T-helper 2 cell treated with Interferon-gamma antibody and Interleukin-4, amounts not matched to agents 5 μg/mL and 100 μg/mL, for 36 hours (primary cell): ENCODE data around the gene STK10.

ENCODE experiments used
- DNase-seq: peaks from one replicate; pipeline ENCODE4 v3.0.0; 2021; ENCODE audit warnings: low spot score
- H3K27ac Mint-ChIP-seq: one replicate; pipeline ENCODE4 v1.8.0; 2021; ENCODE audit warnings: mild to moderate bottlenecking, mixed read lengths
- H3K27me3 Mint-ChIP-seq: one replicate; pipeline ENCODE4 v1.8.0; 2021; ENCODE audit warnings: low read depth, mixed read lengths
- H3K36me3 Mint-ChIP-seq: one replicate; pipeline ENCODE4 v1.8.0; 2021; ENCODE audit warnings: low read depth, mixed read lengths
- H3K4me1 Mint-ChIP-seq: one replicate; pipeline ENCODE4 v1.8.0; 2021; ENCODE audit warnings: low read depth, mixed read lengths
- H3K4me3 Mint-ChIP-seq: one replicate; pipeline ENCODE4 v1.8.0; 2022; ENCODE audit warnings: mild to moderate bottlenecking, moderate library complexity, mixed read lengths
- H3K9me3 Mint-ChIP-seq: one replicate; pipeline ENCODE4 v1.8.0; 2021; ENCODE audit warnings: mixed read lengths

STK10 gene

GRCh38 chr5:172096207-172096940, 91.7 kb downstream of the STK10 start:
- Mint-ChIP-seq H3K27me3 (no peaks in the 10 kb centered on the region), H3K4me3 (no peak overlapping the region), H3K27ac (peak overlapping the region; percentile 55), H3K36me3 (peaks cover 57% of the 10 kb centered on the region), H3K4me1 (peaks cover 4% of the 10 kb centered on the region), H3K9me3 (no peaks in the 10 kb centered on the region)
- no peak for DNase-seq

GRCh38 chr5:172095368-172096206, 92.4 kb downstream of the STK10 start:
- Mint-ChIP-seq H3K4me3 (no peak overlapping the region), H3K9me3 (no peaks in the 10 kb centered on the region), H3K27ac (no peak overlapping the region), H3K4me1 (peaks cover 3% of the 10 kb centered on the region), H3K27me3 (no peaks in the 10 kb centered on the region), H3K36me3 (peaks cover 57% of the 10 kb centered on the region)
- no peak for DNase-seq

- H3K36me3 Mint-ChIP-seq = peaks cover 62% of the 10 kb centered on the region
- no peaks in the 10 kb centered on the region for H3K27me3 Mint-ChIP-seq
- H3K27ac Mint-ChIP-seq = no peak overlapping the region
- peaks cover 3% of the 10 kb centered on the region for H3K4me1 Mint-ChIP-seq
- H3K9me3 Mint-ChIP-seq = no peaks in the 10 kb centered on the region
- DNase-seq = no peak
- no peak overlapping the region for H3K4me3 Mint-ChIP-seq
Measured at GRCh38 chr5:172093965-172094364, 94.1 kb downstream of the STK10 start.

- no peak overlapping the region for H3K27ac Mint-ChIP-seq
- no peaks in the 10 kb centered on the region for H3K27me3 Mint-ChIP-seq
- no peak overlapping the region for H3K4me3 Mint-ChIP-seq
- DNase-seq = no peak
- no peaks in the 10 kb centered on the region for H3K9me3 Mint-ChIP-seq
- H3K36me3 Mint-ChIP-seq = peaks cover 61% of the 10 kb centered on the region
- H3K4me1 Mint-ChIP-seq = no peaks in the 10 kb centered on the region
Measured at GRCh38 chr5:172093559-172093958, 94.5 kb downstream of the STK10 start.

GRCh38 chr5:172091956-172092732, 95.9 kb downstream of the STK10 start:
- Mint-ChIP-seq H3K27me3 (no peaks in the 10 kb centered on the region), H3K4me1 (no peaks in the 10 kb centered on the region), H3K9me3 (no peaks in the 10 kb centered on the region), H3K36me3 (peaks cover 47% of the 10 kb centered on the region), H3K27ac (no peak overlapping the region), H3K4me3 (no peak overlapping the region)
- DNase-seq = no peak

GRCh38 chr5:172090976-172091547, 97.0 kb downstream of the STK10 start:
- Mint-ChIP-seq H3K27me3 (no peaks in the 10 kb centered on the region), H3K4me3 (no peak overlapping the region), H3K27ac (no peak overlapping the region), H3K4me1 (no peaks in the 10 kb centered on the region), H3K36me3 (peaks cover 40% of the 10 kb centered on the region), H3K9me3 (no peaks in the 10 kb centered on the region)
- no peak for DNase-seq

- no peaks in the 10 kb centered on the region for H3K9me3 Mint-ChIP-seq
- peak overlapping the region; percentile 33 for H3K27ac Mint-ChIP-seq
- H3K36me3 Mint-ChIP-seq = peaks cover 30% of the 10 kb centered on the region
- no peak for DNase-seq
- H3K4me1 Mint-ChIP-seq = no peaks in the 10 kb centered on the region
- H3K27me3 Mint-ChIP-seq = no peaks in the 10 kb centered on the region
- no peak overlapping the region for H3K4me3 Mint-ChIP-seq
Measured at GRCh38 chr5:172089298-172090117, 98.5 kb downstream of the STK10 start.

DNA sequence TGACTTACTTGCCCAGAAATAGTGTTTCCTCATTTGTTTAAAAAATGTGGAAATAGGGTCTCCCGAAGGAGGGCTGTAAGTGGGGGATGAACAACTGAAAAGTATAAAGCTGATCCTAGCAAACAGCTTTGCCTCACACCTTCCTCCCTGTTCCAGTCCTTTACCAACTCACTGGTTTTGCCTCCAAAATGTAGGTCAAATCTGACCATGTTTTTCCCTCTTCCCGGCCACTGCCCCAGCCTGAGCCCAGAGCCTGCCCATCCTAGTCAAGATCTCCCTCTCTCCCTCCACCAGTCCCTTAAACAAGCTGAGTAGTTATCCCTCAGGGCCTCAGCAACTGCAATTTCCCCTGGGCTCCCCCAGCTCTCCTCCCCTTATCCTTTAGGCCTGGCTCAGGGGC, 99.2 kb downstream of the STK10 start:
- Mint-ChIP-seq H3K27me3 (no peaks in the 10 kb centered on the region), H3K4me3 (no peak overlapping the region), H3K9me3 (no peaks in the 10 kb centered on the region), H3K4me1 (no peaks in the 10 kb centered on the region), H3K36me3 (peaks cover 32% of the 10 kb centered on the region), H3K27ac (peak overlapping the region; percentile 3)
- DNase-seq = no peak

DNA sequence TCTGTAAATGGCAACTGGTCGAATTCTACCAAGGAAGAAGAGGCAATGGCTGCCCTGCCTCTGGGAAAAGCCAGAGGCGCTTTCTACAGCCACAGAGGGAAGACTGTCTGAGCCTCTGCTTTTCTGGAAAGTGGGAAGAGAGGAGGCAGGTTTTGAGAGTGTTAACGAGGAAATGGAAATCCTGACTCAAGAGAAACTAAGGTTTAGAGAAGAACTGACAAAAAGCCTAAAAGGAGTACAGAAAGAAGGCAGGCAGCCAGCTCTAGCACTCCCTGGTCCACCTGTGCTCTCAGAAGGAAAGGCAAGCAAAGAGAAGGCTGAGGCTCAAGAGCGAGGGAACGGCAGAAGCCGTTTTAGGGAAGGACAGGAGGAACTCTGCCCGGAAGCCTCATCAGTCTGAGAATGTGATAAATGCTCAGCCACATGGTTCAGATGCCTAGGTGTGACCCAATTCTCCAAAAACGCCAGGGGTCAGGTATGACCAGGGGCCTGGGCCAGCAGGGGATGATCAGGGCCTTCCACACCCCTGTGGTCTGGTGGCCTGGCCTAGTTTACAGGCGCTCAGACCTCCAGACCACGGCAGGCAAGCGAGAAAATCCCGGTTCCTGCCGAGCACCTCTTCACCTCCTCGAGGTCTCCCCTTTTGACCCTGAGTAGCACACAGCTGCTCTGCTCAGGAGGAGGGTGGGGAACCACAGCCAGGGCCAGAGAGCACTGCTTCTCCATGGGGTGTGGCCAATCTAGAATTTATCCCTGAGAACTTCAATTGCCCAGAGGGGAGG, 101.6 kb downstream of the STK10 start:
- Mint-ChIP-seq H3K27ac (peak overlapping the region; percentile 17), H3K4me1 (no peaks in the 10 kb centered on the region), H3K27me3 (no peaks in the 10 kb centered on the region), H3K36me3 (peaks cover 48% of the 10 kb centered on the region), H3K9me3 (no peaks in the 10 kb centered on the region), H3K4me3 (no peak overlapping the region)
- no peak for DNase-seq

DNA sequence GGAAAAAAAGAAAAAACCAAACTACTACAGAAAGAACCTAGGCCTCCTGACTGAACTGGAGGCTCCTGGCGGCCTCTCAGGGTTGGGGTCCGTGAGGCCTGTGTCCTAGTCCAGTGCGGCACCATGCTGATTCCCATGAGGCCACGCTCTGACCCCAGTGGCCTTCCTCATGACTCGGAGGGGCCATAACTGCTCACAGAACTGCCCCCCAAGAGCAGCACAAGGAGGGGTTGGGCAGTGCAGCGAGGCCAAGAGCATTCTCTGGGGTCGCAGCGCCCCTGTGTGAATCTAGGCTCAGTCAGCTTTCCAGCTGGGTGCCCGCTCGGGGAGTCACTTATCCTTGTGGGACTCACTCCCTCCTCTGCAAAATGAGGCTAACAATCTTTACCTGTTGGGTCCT, 102.3 kb downstream of the STK10 start:
- Mint-ChIP-seq H3K4me1 (no peaks in the 10 kb centered on the region), H3K9me3 (no peaks in the 10 kb centered on the region), H3K4me3 (no peak overlapping the region), H3K27ac (peak overlapping the region; percentile 31), H3K27me3 (no peaks in the 10 kb centered on the region), H3K36me3 (peaks cover 45% of the 10 kb centered on the region)
- no peak for DNase-seq

DNA sequence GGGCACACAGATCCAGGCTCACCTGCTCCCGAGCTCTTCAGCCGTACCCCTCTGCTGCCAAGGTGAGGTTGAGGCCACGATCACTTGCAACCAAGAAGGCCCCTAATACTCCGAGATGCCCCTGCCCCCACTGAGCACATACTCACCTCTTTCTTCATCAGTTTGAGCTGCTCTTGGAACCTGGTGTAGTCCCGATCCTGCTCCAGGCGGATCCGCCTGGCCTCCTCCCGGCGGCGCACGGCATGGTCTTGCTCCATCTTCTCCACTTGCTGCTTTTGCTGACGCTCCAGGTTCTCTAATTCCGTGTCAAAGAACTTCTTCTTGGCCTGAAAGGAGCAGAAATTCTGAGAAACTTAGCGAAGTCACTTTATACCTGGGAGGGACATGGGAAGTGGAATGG, 105.8 kb downstream of the STK10 start:
- H3K9me3 Mint-ChIP-seq = no peaks in the 10 kb centered on the region
- no peak overlapping the region for H3K4me3 Mint-ChIP-seq
- no peak overlapping the region for H3K27ac Mint-ChIP-seq
- H3K36me3 Mint-ChIP-seq = peaks cover 53% of the 10 kb centered on the region
- H3K4me1 Mint-ChIP-seq = peaks cover 10% of the 10 kb centered on the region
- no peaks in the 10 kb centered on the region for H3K27me3 Mint-ChIP-seq
- DNase-seq = no peak

DNA sequence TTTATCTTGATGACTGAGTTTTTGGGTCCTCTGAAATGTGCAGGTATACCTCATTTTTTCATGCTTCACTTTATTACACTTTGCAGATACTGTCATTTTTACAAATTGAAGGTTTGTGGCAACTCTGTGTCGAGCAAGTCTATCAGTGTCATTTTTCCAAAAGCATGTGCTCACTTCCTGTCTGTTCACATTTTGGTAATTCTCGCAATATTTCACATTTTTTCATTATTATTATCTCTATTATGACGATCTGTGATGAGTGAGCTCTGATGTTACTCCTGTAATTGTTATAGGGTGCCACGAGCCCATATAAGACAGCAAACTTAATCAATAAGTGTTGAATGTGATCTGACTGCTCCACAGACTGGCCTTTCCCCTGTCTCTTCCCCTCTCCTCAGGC, 108.1 kb downstream of the STK10 start:
- H3K4me3 Mint-ChIP-seq = no peak overlapping the region
- peaks cover 71% of the 10 kb centered on the region for H3K36me3 Mint-ChIP-seq
- peaks cover 14% of the 10 kb centered on the region for H3K4me1 Mint-ChIP-seq
- H3K27me3 Mint-ChIP-seq = no peaks in the 10 kb centered on the region
- no peak overlapping the region for H3K27ac Mint-ChIP-seq
- no peak for DNase-seq
- no peaks in the 10 kb centered on the region for H3K9me3 Mint-ChIP-seq
